ENCODE results near the gene SWAP70.

The SWAP70 gene

DNA sequence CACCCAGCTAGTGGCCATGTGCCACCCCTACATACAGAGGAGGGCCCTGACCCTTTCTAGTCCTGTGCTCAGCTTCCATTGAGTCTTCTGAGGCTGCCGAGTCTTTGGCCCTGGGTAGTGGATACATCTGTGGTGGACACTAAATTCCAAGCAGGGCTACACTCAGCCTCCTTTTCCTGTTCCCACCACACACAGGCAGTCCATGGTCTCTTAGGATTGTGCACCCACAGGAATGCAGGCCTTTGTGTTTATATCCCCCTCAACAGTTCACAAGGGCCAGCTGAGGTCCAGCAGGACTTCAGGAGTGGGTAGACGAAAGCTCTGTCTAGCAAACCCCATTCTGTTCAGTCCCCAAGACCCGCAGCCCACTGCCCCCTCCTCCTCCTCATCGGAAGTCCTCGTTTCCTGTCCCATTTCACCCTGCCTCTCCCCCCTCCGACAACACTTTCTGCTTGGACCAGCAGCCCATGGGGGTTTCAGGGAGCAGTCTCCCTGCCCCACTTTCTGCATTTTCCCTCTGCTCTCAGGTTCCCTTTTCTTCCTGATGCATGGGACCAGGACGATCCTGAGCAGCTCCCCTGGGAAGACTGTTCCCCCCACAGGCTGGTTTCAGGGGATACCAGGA, 91.8 kb downstream of the SWAP70 start:
- DNase-seq, result no peak

DNA sequence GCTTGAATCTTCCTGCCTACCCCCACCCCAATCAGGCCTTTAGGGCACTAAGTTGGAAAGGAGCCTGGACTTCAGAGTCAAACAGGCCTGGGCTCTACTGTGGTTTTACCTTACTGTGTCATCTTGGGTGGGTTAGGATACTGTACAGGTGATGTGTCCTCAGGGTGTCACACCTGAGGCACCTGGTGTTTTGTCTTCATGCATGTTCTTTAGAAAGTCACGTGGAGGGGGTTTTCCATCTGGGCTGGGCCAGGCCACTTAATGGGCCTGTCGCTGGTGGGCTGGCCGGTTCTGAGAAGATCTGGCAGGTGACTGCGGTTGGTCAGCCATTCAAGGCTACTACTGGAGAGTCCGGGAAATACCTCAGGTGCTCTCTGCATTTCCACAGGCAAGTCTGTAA, 92.6 kb downstream of the SWAP70 start:
- no peak for DNase-seq

DNA sequence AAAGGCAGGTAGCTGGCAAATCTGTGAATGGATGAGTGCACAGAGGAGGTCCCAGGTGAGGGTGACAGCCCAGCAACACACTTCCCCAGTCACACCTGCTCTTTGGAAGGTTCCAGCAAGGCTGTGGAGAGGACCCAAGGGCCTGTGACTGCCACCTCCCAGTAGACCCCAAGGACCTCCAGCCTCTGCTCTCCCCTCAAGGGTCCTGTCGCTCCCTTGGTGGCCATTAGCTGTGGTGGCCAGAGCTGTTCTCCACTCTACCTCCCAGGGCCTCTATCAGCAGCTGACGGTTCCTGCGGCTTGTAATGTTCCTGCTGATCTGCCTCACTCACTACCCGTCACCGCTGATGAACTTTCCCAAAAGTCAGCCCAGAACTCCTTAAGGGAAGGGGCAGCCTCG, 93.0 kb downstream of the SWAP70 start:
- no peak for DNase-seq

DNA sequence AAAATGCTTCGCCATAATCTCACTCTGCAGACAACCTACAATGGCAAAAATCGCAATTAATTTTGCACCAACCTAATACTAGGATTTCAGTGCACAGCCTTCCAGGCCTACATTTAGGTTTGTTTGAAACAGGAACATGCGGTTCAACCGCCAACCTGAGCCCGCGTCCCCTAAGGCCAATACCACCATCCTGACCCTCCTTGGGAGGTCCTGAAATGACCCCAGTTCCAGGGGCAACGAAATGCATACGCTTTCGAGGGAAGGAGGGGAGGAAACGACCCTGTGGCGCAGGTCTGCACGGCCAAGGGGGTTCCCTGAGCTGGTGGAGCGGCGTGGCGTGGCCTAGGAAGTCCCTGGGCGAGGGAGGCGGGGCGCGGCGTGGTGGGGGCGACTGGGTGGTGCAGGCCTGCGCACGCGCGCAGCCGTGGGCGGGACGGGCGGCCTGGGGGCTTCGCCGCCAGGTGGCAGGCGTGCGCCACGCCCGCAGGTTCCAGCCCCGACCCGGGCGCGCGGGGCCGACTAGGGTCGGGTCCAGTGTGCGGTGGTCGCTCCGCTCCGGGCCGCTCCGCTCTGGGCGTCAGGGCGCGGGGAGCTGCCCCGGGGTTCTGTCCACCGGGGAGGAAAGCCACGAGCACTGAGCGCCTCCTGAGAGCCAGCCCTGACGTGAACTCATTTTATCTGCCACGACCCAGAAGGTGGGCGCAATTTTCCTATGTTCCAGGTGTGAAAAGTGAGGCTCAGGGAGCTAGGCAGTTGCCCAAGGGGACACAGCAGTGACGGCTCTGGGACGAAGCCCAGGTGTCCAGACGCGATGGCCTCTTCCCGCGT, 94.1 kb downstream of the SWAP70 start:
- DNase-seq, result peak; percentile 95

DNA sequence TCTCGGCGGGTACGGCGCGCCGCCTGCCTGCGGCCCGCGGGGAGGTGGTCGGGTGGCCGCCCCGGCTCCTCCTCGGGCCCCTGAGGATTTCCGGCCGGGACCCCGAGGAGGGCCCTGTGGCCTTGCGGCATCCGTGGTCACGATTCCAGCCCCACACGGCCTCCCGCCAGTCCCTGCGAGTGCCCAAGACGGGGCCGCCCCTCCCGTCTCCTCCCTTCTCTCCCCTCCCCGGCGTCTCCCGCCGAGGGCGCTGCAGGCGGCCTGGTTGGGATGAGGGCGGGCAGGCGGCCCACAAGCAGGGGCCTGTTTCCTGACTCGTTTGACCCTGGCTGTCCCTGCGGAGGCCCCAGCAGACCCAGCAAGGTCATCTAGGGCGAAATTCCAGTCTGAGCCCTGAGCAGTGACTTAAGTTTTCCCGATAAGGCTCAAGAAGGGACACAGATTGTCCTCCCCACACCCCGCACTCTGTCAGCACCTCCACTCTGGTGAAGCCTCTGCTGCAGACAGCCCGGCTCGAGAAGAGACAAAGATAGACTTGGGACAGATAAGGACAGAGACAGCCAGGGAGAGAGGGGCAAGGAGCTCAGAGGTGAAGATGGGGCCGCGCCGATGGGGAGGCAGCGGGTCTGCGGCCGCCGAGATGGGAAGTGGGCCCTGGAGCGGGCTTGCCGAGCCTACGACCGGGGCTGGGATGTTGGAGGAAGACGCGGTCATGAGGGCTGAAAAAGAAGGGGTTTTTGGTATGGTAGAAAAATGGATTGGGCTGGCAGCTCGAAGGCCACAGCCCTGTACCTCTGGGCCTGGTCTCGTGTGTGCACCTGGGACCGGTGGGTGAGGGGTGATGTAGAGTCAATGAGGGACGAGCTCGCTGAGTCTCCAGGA, 95.0 kb downstream of the SWAP70 start:
- DNase-seq, result peak; percentile 46

DNA sequence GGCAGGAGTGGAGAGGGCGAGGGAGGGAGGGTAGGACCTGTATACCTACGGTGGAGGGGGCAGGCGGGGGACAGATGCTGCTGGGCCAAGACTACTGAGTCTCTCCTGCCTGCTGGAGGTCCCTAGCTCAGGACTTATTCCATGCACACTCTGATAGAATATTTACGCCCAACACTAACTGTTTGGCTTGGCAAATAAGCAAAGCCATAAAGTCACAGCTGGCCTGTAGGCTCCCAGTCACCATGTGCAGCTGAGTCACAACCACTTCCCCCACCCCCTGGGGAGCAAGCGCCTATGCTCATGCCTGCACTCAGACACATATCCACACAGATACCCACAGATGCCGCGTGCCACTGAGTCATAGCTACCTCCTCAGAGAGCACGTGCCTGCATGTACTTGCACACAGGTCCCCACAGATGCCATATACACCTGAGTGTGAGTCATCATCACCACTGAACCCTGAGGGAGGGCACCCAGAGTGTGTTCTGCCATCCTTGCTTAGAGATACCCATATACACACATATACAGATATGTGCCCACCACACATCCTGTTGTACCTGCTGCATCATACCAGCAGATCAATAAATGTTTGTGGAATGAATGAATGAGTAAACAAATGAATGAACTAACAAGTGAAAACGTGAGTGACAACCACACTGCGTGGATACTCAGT, 95.8 kb downstream of the SWAP70 start:
- peak; percentile 91 for DNase-seq

DNA sequence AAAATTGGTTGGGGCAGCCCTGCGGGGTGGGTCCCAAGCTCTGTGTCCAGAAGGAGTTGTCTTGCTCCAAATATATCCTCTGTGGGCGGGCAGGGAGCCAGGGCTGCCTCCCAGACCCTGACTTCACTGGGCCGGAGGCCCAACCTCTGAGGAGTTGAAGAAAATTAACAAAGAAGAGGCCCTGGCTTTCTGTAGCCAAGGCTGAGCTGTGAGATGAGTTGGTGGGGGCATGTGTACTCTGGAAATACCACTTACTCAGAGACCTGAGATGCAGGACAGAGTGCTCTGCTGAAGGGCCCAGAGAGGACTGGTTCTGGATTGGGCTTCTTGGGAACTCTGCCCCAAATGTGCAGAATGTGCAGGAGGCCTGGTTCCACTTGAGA, 96.3 kb downstream of the SWAP70 start:
- no peak for DNase-seq

DNA sequence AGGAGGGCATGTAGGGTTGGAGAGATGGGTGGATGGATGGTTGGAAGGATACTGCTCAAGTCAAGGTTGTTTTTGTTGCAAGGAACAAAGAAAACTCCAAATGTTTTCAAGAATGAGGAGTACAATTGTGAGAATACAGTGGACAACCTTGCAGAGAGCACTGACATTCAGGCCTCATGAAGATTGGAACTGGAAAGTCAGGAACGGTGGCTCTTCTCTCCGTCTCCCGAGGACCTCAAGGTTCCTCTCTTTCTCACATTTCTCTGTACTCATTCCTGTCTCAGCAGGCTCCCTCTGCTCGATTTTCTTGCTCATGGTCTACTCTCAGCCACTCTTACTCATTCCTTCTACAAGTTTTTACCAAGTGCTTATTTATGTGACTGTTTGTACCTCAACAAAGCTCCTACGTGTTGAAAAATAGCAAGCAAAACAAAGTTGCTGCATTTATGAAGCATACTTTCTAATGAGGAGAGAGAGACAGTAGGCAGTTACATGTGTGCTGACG, 97.6 kb downstream of the SWAP70 start:
- DNase-seq, result no peak

DNA sequence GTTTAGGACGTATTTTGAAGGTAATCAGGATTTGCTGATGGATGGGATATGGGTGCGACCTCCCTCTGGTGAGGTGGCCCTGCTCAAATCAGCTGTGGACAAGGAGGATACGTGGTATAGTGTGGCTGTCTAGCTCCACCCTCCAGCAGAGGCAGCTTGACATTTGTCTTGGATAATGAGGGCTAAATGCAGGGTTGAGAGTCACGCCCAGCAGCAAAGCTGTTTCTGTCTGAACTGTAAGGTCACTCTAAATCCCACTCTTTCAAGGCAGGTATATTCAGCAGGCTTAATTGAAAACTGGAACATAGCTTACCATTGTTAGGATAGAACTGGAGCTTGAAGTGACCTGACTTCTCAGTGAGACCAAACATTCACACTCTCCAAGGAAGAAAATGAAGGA, 98.7 kb downstream of the SWAP70 start:
- no peak for DNase-seq

DNA sequence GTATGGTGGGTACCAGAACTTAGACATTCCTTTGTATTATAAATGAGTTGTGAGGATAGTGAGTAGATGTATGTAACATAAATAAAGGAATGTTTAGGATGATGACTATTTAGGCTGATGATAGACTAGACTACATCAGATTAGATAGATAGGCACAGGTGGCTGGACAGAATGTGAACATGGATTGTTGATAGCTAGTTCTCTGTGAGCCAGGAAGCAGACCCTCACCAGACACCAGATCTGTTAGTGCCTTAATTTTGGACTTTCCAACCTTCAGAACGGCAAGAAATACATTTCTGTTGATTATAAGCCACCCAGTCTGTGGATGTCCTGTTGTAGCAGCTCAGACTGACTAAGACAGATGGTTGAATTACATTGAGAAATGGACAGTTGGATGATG, 99.4 kb downstream of the SWAP70 start:
- no peak for DNase-seq

DNA sequence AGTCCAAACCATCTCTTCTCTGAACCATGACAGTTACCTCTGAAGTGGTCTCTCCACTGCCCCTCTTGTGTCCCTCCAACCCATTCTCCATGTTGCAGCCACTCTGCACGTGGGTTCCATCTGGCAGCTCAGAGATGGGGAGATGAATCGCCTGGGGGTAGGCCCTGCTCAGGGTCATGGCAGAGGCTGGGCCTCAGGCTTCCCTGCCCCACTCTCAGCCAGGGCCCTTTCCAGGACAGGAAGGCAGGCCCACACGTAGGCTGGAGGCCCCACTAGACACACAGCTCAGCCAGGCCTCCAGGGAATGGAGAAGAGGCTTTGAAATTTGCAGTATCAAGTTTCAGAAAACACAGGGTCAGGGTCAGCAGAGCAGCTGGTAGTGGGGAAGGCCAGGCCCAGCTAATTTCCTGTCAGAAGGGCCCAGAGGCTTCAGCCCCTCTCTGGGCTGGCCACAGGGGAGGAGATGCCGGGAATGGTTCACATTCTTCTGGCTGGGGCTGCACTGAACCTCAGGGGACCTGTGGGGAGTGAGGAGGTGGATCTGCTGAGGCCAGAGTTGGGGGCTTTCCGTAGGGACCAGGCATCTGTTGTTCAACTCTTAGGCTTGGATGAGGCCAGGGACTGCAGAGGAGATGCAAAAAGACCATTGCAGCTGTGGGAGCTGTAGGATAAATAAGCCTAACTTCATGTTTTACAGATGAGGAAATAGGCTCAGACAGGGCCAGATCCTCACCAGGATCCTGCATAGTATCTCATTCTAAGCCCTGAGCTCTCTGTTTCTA, 101.6 kb downstream of the SWAP70 start:
- no peak for DNase-seq

DNA sequence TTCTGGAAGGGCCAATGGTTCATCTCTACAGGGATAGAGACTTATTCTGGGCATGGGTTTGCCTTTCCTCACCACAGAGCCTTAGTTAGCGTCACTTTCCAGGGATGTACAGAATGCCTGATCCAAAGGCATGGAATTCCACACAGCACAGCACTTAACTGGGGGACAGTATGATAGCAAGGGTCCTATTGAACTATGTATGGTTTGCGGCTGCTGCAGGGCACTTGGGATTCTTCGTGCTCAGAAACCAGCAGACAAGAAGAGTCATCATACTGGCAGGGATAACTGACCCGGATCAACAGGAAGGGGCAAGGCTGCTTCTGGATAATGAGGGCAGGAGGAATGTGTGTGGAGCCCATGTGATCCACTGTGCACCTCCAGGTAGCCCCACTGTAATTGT, 105.7 kb downstream of the SWAP70 start:
- DNase-seq, result no peak

DNA sequence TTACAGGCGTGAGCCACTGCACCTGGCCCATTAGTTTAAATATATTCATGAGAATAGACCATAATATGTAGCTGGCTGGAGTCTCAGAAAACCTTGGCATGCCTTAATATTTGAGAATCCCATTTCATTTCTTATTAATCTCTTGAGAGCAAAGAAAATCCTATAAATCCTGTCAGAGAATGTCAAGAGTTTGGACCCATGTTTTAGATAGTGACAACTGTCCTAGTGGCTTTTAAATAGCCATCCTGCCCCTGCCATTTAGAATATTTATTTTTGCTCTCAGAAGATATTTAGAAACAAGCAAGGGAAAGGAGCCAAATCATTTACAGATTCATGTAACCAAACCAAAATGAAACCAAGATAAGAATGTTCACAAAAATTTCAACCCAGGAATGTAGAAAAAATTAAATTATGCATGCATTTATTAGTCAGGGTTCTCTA, 107.2 kb downstream of the SWAP70 start:
- no peak for DNase-seq

DNA sequence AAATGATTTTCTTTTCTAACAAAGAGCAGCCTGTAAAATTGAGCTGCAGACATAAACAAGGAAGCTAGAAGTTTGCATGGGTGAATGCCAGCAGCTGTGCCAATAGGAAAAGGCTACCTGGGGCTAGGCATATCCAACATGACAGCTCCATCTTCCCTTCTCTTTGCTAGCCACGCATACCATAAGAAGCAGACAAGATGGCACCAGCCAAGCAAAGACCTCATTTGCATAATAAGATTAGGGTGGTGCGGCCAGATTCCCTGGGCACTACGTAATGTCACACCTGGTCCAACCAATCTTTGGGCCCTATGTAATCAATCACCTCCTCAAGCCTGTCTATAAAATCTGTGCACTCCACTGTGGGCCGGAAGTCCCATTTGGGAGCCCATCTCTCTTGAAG, 108.3 kb downstream of the SWAP70 start:
- no peak for DNase-seq

DNA sequence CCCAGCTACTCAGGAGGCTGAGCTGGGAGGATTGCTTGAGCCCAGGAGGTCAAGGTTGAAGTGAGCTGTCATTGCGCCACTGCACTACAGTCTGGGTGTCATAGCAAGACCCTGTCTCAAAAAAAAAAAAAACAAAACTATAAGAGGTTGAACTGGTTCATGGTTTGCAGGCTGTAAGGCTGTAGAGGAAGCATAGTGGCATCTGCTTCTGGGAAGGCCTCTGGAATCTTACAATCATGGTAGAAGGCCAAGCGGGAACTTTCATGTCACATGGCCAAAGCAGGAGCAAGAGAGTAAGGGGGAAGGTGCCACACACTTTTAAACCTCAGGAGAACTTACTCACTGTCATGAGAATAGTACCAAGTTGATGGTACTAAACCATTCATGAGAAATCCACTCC, 109.6 kb downstream of the SWAP70 start:
- DNase-seq, result no peak

DNA sequence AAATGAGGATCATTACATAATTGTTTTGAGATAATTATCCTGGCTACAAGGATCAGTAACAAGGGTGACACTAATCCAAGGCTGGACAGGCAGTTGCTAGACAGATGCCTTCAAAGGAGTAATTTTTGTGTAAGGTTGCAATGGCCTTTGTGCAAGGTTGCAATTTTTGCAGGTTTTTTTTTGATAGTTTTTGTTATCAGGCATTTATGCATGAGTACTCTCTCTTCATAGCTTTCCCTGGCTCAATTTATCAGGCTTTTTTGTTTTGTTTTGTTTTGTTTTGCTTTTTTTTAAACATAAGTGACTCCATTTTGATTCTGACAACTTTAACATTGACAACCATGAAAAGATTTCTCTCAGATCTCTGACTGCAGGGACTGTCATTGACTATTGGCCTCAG, 110.2 kb downstream of the SWAP70 start:
- no peak for DNase-seq

DNA sequence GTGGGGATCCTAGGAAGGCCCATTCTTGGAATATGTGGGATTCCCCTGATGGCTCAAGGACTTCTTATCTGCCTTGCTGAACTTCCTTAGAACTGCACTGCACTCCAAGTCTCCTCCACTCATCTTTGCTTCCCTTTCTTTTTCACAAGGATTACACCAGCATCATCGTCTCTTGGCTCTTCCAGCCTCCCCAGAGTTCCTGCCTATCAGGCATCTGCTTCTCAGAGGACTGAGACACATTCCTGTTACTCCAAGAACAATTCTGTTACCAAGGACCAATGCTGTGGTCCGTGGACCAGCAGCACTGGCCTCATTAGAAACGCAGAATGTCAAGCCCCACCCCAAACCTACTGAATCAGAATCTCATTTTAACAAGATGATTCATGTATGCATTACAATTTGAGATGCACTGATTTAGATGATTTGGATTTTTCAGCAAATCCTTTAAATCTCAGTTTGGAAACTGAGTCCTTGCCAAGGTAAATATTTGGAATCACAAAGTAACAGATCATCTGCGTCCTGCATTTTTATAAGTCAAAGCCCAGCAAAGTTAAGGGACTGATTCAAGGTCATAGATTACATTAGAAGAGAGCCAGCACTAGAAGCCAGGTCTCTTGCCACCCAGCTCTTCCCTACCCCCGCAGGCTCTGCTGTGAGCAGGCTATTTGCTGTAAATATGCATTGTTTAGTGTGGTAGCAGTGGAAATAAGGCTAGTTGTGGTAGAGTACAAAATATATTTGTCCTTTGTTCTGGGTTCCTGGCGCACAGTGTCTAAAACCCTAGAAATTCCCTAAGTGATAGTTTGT, 110.9 kb downstream of the SWAP70 start:
- DNase-seq, result no peak

DNA sequence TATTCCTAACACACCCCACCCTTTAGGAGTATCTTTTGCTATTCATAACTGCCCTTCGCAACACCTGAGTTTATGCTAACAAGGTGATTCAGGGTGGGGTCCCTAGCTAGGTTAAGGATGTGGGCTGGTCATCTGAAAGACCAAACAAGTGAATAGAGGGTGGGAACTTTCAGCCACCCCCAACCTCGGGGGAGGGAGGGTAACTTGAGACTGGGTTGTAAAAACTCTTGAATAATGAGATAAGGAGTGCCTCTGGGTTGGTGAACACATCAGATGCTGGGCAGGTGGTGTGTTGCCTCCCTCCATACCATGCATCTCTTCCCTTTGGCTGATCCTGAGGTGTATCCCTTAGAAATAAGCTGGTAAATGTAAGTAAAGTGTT, 111.5 kb downstream of the SWAP70 start:
- no peak for DNase-seq

DNA sequence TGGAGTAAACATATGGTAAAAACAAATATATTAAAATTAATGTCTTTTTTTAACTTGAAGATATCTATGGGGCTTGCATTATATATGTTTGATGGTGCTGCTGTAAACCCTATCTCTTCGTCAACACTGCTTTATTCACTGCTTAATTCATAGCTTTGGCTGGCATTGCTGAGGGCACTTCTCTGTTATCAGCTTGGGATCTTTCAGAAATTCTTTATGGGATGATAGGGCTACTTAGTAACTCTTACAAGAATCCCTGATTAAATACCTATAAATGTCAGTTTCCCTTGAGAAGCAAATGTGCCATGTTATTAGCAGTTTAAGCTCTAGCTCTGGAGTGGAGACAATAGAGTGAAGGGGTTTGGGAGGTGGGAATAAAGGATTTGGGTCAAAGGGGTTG, 112.3 kb downstream of the SWAP70 start:
- no peak for DNase-seq

DNA sequence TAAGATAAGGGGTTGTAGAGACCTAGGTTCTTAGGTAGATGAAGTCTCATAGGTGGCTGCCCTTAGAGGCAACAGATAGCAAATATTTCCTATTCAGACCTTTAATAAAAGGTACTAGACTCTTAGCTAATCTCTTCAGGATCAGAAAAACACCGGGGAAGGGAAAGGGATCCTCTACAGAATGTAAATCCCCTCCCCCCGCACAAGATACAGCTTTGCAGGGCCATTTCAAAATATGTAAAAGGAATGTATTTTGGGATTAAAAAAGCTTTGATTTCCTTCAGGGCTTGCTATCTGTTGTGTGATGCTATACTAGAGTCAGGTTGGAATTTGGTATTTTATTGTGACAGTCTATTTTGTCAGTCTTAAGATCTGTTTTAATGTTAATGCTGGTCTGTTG, 113.2 kb downstream of the SWAP70 start:
- DNase-seq, result no peak

DNA sequence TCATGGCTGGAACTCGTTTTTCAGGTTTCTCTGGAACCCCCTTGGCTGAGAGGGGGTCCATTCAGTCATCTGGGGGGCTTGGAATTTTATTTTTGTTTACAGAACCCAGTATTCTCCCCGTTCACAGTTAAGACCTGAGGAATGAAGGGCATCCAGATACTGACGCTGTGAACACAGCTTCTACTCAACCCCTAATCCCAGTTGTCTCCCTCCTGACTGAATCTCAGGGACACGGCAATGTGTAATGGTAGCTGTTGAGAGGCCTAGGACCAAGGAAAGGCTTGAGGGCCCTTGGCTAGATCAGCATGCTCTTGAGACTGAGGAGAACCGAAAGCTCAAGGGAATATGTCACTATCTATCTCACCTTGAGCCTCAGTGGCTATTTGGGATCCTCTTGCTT, 113.6 kb downstream of the SWAP70 start:
- DNase-seq, result no peak
